CD4-positive, CD25-positive, alpha-beta regulatory T cell (primary cell): Measurements from ENCODE around the gene TPBG. TPM values are rescaled to one million over a fixed set of nuclear protein-coding genes. Genes with fewer than 3 reads are reported as not detected.

Experiments used
- ATAC-seq, 2 donors: fragments of 150-1000 bp; cut with Tn5 transposase; one replicate each; pipeline ENCODE4 v1.10.0; 2021; ENCODE audit warnings: low read depth in 2 of 2, moderate number of reproducible peaks in 2 of 2, moderate library complexity in 1 of 2
- DNase-seq, 3 donors: peaks; one replicate each; pipeline versions ENCODE4 v3.0.0 to v3.0.0-alpha.2; 2012 to 2022; ENCODE audit warnings: mixed read lengths in 1 of 3
- H3K27ac ChIP-seq: one replicate; pipeline ENCODE4 v1.7.0; 2013; ENCODE audit warnings: mild to moderate bottlenecking, low read length; ENCODE audit not compliant: insufficient read depth, poor library complexity, severe bottlenecking
- H3K27me3 ChIP-seq: one replicate; pipeline ENCODE4 v1.7.0; 2013; ENCODE audit warnings: low read length; ENCODE audit not compliant: control insufficient read depth, insufficient read depth
- H3K36me3 ChIP-seq: one replicate; pipeline ENCODE4 v1.7.0; 2013; ENCODE audit warnings: mild to moderate bottlenecking, low read length, moderate library complexity; ENCODE audit not compliant: control insufficient read depth, insufficient read depth
- H3K4me1 ChIP-seq: 2 replicates; pipeline ENCODE4 v1.7.0; 2013; ENCODE audit warnings: mild to moderate bottlenecking, low read length; ENCODE audit not compliant: insufficient read depth, control insufficient read depth, poor library complexity, severe bottlenecking
- H3K4me3 ChIP-seq: one replicate; pipeline ENCODE4 v1.7.0; 2013; ENCODE audit warnings: low read depth, mild to moderate bottlenecking, low read length, moderate library complexity
- H3K9me3 ChIP-seq, 2 experiments: 1 replicate in 1 of 2; 2 replicates in 1 of 2; pipeline ENCODE4 v1.7.0; 2013; ENCODE audit warnings: low read length in 2 of 2, mild to moderate bottlenecking in 1 of 2, moderate library complexity in 1 of 2; ENCODE audit not compliant: control insufficient read depth in 2 of 2
- H3K27ac Mint-ChIP-seq, 3 donors: one replicate each; pipeline ENCODE4 v1.8.0; 2020 to 2022; ENCODE audit warnings: mild to moderate bottlenecking in 3 of 3, mixed read lengths in 3 of 3, moderate library complexity in 2 of 3
- H3K27me3 Mint-ChIP-seq: one replicate; pipeline ENCODE4 v1.8.0; 2022; ENCODE audit warnings: mild to moderate bottlenecking, mixed read lengths
- H3K36me3 Mint-ChIP-seq: one replicate; pipeline ENCODE4 v1.8.0; 2020; ENCODE audit warnings: mixed read lengths
- H3K4me1 Mint-ChIP-seq, 4 donors: one replicate each; pipeline ENCODE4 v1.8.0; 2020 to 2022; ENCODE audit warnings: mixed read lengths in 4 of 4, mild to moderate bottlenecking in 1 of 4
- H3K4me3 Mint-ChIP-seq, 4 donors: one replicate each; pipeline ENCODE4 v1.8.0; 2020 to 2022; ENCODE audit warnings: mild to moderate bottlenecking in 4 of 4, mixed read lengths in 4 of 4, moderate library complexity in 3 of 4
- H3K9me3 Mint-ChIP-seq, 7 donors: one replicate each; pipeline ENCODE4 v1.8.0; 2020 to 2022; ENCODE audit warnings: mixed read lengths in 7 of 7, mild to moderate bottlenecking in 3 of 7, moderate library complexity in 2 of 7
- polyA plus RNA-seq, 4 donors: library from polyadenylated mRNA; unstranded; fragments of 300-500 nt; fragmentation: Illumina TruSeq; gene quantifications; one replicate each; pipeline ENCODE4 v1.2.3, GENCODE V29; 2021
- total RNA-seq: library from RNA; stranded (reverse); gene quantifications from one replicate; pipeline ENCODE4 v1.2.3, GENCODE V29; 2022

TPBG gene
- total and polyA plus RNA-seq, 5 donors from 2014 or later: not detected

DNA sequence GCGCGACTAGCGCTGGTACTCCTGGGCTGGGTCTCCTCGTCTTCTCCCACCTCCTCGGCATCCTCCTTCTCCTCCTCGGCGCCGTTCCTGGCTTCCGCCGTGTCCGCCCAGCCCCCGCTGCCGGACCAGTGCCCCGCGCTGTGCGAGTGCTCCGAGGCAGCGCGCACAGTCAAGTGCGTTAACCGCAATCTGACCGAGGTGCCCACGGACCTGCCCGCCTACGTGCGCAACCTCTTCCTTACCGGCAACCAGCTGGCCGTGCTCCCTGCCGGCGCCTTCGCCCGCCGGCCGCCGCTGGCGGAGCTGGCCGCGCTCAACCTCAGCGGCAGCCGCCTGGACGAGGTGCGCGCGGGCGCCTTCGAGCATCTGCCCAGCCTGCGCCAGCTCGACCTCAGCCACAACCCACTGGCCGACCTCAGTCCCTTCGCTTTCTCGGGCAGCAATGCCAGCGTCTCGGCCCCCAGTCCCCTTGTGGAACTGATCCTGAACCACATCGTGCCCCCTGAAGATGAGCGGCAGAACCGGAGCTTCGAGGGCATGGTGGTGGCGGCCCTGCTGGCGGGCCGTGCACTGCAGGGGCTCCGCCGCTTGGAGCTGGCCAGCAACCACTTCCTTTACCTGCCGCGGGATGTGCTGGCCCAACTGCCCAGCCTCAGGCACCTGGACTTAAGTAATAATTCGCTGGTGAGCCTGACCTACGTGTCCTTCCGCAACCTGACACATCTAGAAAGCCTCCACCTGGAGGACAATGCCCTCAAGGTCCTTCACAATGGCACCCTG is 1.6 kb downstream of the TPBG start:
- peaks cover 64% of the 10 kb centered on the region for H3K27me3 Mint-ChIP-seq
- H3K9me3 Mint-ChIP-seq: peaks cover 0 to 4% (median 0%) of the 10 kb centered on the region in 7 donors
- Histone ChIP-seq H3K4me1 (peaks cover 21% of the 10 kb centered on the region), H3K9me3 (no peaks in the 10 kb centered on the region), H3K27me3 (peaks cover 38% of the 10 kb centered on the region), H3K27ac (no peak overlapping the region), H3K4me3 (no peak overlapping the region), H3K36me3 (no peaks in the 10 kb centered on the region)
- DNase-seq (no peak), ATAC-seq (no peak)
- peak overlapping the region; percentile 56 to 78 (median 69) for H3K4me3 Mint-ChIP-seq
- peak overlapping the region in 1 of 3 donors; percentile 38 for H3K27ac Mint-ChIP-seq
- no peaks in the 10 kb centered on the region for H3K36me3 Mint-ChIP-seq
- H3K4me1 Mint-ChIP-seq: peaks cover 0 to 24% (median 0%) of the 10 kb centered on the region in 4 donors

- Mint-ChIP-seq H3K36me3 (no peaks in the 10 kb centered on the region), H3K4me1 (peaks cover 0 to 24% (median 0%) of the 10 kb centered on the region in 4 donors), H3K4me3 (no peak overlapping the region), H3K27me3 (peaks cover 47% of the 10 kb centered on the region), H3K9me3 (peaks cover 0 to 4% (median 0%) of the 10 kb centered on the region in 7 donors), H3K27ac (no peak overlapping the region)
- Histone ChIP-seq H3K9me3 (no peaks in the 10 kb centered on the region), H3K4me3 (no peak overlapping the region), H3K4me1 (peaks cover 21% of the 10 kb centered on the region), H3K27ac (no peak overlapping the region), H3K36me3 (no peaks in the 10 kb centered on the region), H3K27me3 (peaks cover 28% of the 10 kb centered on the region)
- ATAC-seq (no peak), DNase-seq (no peak)
These were observed 4.1 kb downstream of the TPBG start for GRCh38 chr6:82367704-82368103.

- Histone ChIP-seq H3K36me3 (no peaks in the 10 kb centered on the region), H3K4me3 (no peak overlapping the region), H3K27me3 (peaks cover 23% of the 10 kb centered on the region), H3K9me3 (no peaks in the 10 kb centered on the region), H3K27ac (no peak overlapping the region), H3K4me1 (no peaks in the 10 kb centered on the region)
- DNase-seq: no peak
- no peak overlapping the region for H3K27ac Mint-ChIP-seq
- H3K36me3 Mint-ChIP-seq: no peaks in the 10 kb centered on the region
- peaks cover 24% of the 10 kb centered on the region for H3K27me3 Mint-ChIP-seq
- peaks cover 0 to 4% (median 0%) of the 10 kb centered on the region in 4 donors for H3K4me1 Mint-ChIP-seq
- ATAC-seq: no peak
- H3K4me3 Mint-ChIP-seq: no peak overlapping the region
- peaks cover 0 to 3% (median 0%) of the 10 kb centered on the region in 7 donors for H3K9me3 Mint-ChIP-seq
These were observed 7.2 kb downstream of the TPBG start for GRCh38 chr6:82370788-82371187.

DNA sequence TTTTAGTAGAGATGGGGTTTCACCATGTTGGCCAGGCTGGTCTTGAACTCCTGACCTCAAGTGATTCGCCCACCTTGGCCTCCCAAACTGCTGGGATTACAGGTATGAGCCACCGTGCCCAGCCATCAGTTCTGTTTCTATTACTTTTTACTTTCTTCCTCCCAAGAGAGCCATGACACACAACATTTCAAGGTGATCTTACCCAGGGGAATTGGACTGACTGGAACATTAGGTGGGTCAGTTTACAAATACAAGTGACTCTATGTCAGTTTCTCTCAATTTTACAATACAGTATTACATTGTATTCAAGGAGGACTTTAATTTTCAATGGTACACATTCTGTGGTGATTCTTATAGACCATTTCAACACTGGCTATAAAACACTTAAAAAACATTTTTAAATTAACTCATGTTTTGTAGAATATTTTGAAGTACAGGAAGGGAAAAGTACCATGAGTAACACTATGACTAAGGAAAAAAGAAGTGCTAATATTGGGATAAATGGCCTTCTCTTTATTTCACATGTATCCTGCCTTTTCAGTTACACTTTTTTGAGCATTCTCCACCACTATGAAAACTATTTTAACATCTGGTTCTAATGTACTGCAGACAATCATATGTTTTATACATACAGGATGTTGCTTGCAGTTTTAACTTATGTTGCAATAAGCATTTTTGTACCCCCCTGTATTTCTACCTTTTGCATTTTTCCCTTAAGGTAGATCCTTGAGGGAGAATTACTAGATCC is 8.4 kb downstream of the TPBG start:
- H3K9me3 Mint-ChIP-seq: peaks cover 0 to 4% (median 0%) of the 10 kb centered on the region in 7 donors
- peaks cover 11% of the 10 kb centered on the region for H3K27me3 ChIP-seq
- H3K4me3 Mint-ChIP-seq: no peak overlapping the region
- no peaks in the 10 kb centered on the region for H3K9me3 ChIP-seq
- H3K4me1 ChIP-seq: no peaks in the 10 kb centered on the region
- H3K4me1 Mint-ChIP-seq: no peaks in the 10 kb centered on the region
- H3K4me3 ChIP-seq: no peak overlapping the region
- H3K36me3 Mint-ChIP-seq: no peaks in the 10 kb centered on the region
- no peaks in the 10 kb centered on the region for H3K36me3 ChIP-seq
- no peak overlapping the region for H3K27ac Mint-ChIP-seq
- ATAC-seq: no peak
- DNase-seq: no peak
- no peak overlapping the region for H3K27ac ChIP-seq
- H3K27me3 Mint-ChIP-seq: peaks cover 12% of the 10 kb centered on the region

GRCh38 chr6:82372656-82373055 is 9.0 kb downstream of the TPBG start:
- no peak overlapping the region for H3K27ac ChIP-seq
- no peak overlapping the region for H3K4me3 ChIP-seq
- peaks cover 12% of the 10 kb centered on the region for H3K27me3 Mint-ChIP-seq

GRCh38 chr6:82374516-82374915 is 10.9 kb downstream of the TPBG start:
- H3K27me3 Mint-ChIP-seq: peaks cover 14% of the 10 kb centered on the region
- Histone ChIP-seq H3K9me3 (no peaks in the 10 kb centered on the region), H3K27me3 (peaks cover 6% of the 10 kb centered on the region), H3K4me3 (no peak overlapping the region), H3K36me3 (no peaks in the 10 kb centered on the region), H3K27ac (no peak overlapping the region), H3K4me1 (no peaks in the 10 kb centered on the region)
- DNase-seq: no peak
- no peak for ATAC-seq
- peaks cover 0 to 7% (median 0%) of the 10 kb centered on the region in 7 donors for H3K9me3 Mint-ChIP-seq
- no peak overlapping the region for H3K27ac Mint-ChIP-seq
- no peak overlapping the region for H3K4me3 Mint-ChIP-seq
- no peaks in the 10 kb centered on the region for H3K36me3 Mint-ChIP-seq
- no peaks in the 10 kb centered on the region for H3K4me1 Mint-ChIP-seq

More at GRCh38 chr6:82372656-82373055, 9.0 kb downstream of the TPBG start:
- Histone ChIP-seq H3K9me3 (no peaks in the 10 kb centered on the region), H3K36me3 (no peaks in the 10 kb centered on the region), H3K27me3 (peaks cover 8% of the 10 kb centered on the region), H3K4me1 (no peaks in the 10 kb centered on the region)
- ATAC-seq (no peak), DNase-seq (no peak)
- H3K4me1 Mint-ChIP-seq: no peaks in the 10 kb centered on the region
- H3K36me3 Mint-ChIP-seq: no peaks in the 10 kb centered on the region
- H3K4me3 Mint-ChIP-seq: no peak overlapping the region
- no peak overlapping the region for H3K27ac Mint-ChIP-seq
- H3K9me3 Mint-ChIP-seq: peaks cover 0 to 4% (median 0%) of the 10 kb centered on the region in 7 donors

DNA sequence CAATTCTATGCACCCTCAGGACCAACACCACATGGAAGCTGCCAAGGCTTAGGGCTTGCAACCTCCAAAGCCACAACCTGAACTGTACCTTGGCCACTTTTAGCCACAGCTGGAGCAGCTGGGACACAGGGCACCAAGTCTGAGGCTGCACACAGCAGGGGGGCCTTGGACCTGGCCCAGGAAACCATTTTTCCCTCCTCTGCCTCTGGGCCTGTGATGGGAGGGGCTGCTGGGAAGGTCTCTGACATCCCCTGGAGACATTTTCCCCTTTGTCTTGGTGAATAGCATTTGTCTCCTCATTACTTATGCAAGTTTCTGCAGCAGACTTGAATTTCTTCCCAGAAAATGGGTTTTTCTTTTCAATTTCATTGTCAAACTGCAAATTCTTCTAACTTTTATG is 13.0 kb downstream of the TPBG start:
- Histone ChIP-seq H3K9me3 (no peaks in the 10 kb centered on the region), H3K27ac (no peak overlapping the region), H3K4me1 (no peaks in the 10 kb centered on the region), H3K27me3 (peaks cover 2% of the 10 kb centered on the region), H3K36me3 (no peaks in the 10 kb centered on the region), H3K4me3 (no peak overlapping the region)
- no peaks in the 10 kb centered on the region for H3K36me3 Mint-ChIP-seq
- peaks cover 6% of the 10 kb centered on the region for H3K27me3 Mint-ChIP-seq
- DNase-seq (no peak), ATAC-seq (no peak)
- no peak overlapping the region for H3K4me3 Mint-ChIP-seq
- H3K27ac Mint-ChIP-seq: no peak overlapping the region
- no peaks in the 10 kb centered on the region for H3K4me1 Mint-ChIP-seq
- peaks cover 0 to 8% (median 0%) of the 10 kb centered on the region in 7 donors for H3K9me3 Mint-ChIP-seq
